Muscle layer of colon (tissue), 2 donors: Measurements from ENCODE around the gene TAPBPL.

ENCODE experiments used
- H3K27ac ChIP-seq: one replicate; pipeline ENCODE4 v1.7.0; 2013; ENCODE audit warnings: low read depth, mild to moderate bottlenecking, low read length, moderate library complexity
- H3K27me3 ChIP-seq, 2 donors: one replicate each; pipeline ENCODE4 v1.7.0; 2013; ENCODE audit warnings: low read length in 2 of 2, mild to moderate bottlenecking in 2 of 2; ENCODE audit not compliant: insufficient read depth in 2 of 2, control insufficient read depth in 1 of 2
- H3K36me3 ChIP-seq: one replicate; pipeline ENCODE4 v1.7.0; 2013; ENCODE audit warnings: mild to moderate bottlenecking, low read length; ENCODE audit not compliant: insufficient read depth
- H3K4me1 ChIP-seq: one replicate; pipeline ENCODE4 v1.7.0; 2013; ENCODE audit warnings: mild to moderate bottlenecking, low read length; ENCODE audit not compliant: insufficient read depth
- H3K4me3 ChIP-seq, 2 donors: one replicate each; pipeline ENCODE4 v1.7.0; 2013; ENCODE audit warnings: low read length in 2 of 2, low read depth in 1 of 2, mild to moderate bottlenecking in 1 of 2, moderate library complexity in 1 of 2
- H3K9ac ChIP-seq: one replicate; pipeline ENCODE4 v1.7.0; 2013; ENCODE audit warnings: low read length
- H3K9me3 ChIP-seq: one replicate; pipeline ENCODE4 v1.7.0; 2013; ENCODE audit warnings: mild to moderate bottlenecking, low read length
- donor health status: abdominal sarcoma.
- donor health status: Adenocarcinoma of cecum.

Gene TAPBPL

GRCh38 chr12:6507102-6507998 is 55.5 kb downstream of the TAPBPL start:
- no peaks in the 10 kb centered on the region for H3K27me3 ChIP-seq
- H3K27ac ChIP-seq = no peak overlapping the region
- H3K4me3 ChIP-seq = no peak overlapping the region
- no peaks in the 10 kb centered on the region for H3K4me1 ChIP-seq
- H3K36me3 ChIP-seq = peaks cover 21% of the 10 kb centered on the region
- no peaks in the 10 kb centered on the region for H3K9me3 ChIP-seq
- H3K9ac ChIP-seq = no peak overlapping the region

- peaks cover 29% of the 10 kb centered on the region for H3K36me3 ChIP-seq
- H3K9me3 ChIP-seq = no peaks in the 10 kb centered on the region
- no peak overlapping the region for H3K4me3 ChIP-seq
- no peaks in the 10 kb centered on the region for H3K27me3 ChIP-seq
- H3K4me1 ChIP-seq = no peaks in the 10 kb centered on the region
- no peak overlapping the region for H3K9ac ChIP-seq
- H3K27ac ChIP-seq = no peak overlapping the region
Observed at GRCh38 chr12:6508087-6508486, 56.2 kb downstream of the TAPBPL start.
